ENCODE results near the gene AURKA. TPM values are rescaled to one million over a fixed set of nuclear protein-coding genes. Genes with fewer than 3 reads are reported as not detected.
A peak's percentile ranks its signal among the peaks of the same experiment; 100 is the strongest.

Gene AURKA
- total and polyA plus RNA-seq, 9 of the 15 experiments (the other 6 are each of a cell fraction or from before 2014, with no cell fraction given), result 72.7 to 162 (median 113) TPM

DNA sequence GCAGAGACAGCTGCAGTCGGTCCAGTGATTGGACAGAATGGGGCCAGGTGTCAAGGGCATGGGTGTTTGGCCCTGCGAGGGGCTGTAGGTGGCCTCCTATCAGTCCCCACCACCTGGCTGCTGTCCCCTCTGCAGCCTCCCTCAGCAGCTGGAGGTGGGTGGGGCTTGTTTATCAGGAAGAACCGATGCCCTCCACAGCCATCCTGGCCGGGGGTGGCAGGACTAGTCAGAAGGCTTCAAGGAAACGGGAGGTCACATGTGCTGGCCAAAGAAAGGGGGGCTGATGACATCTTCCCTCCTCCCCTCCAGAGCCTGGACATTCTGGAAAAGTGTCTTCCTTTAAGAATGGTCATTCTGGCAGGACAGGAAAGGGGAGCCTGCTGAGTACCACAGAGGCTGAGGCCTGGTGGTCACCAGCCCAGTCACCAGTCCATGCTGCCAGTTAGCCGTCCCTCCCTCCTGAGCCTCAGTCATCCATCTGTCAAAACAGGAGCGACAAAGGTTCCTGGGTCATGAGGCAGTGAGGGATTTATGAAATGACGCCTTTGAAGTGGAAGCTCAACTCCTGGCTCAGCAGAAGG, 29.1 kb downstream of the AURKA start (continued):
- peak in 1 of 2 experiments; percentile 90; a peak in 2 of 4 replicates for TF ChIP-seq NONO (IDR thresholded peaks at IDR 0.05; ENCODE audit: low read depth in 2 of 2, low read length in 1 of 2)
- no peak for TF ChIP-seq SETDB1 (IDR thresholded peaks at IDR 0.05; ENCODE audit: low read length)
- TF ChIP-seq EP300 (IDR thresholded peaks at IDR 0.05; ENCODE audit: low read length), result peak; percentile 96
- TF ChIP-seq SMARCE1 (IDR thresholded peaks at IDR 0.05), result peak; percentile 94
- TF ChIP-seq, protein P1, sequence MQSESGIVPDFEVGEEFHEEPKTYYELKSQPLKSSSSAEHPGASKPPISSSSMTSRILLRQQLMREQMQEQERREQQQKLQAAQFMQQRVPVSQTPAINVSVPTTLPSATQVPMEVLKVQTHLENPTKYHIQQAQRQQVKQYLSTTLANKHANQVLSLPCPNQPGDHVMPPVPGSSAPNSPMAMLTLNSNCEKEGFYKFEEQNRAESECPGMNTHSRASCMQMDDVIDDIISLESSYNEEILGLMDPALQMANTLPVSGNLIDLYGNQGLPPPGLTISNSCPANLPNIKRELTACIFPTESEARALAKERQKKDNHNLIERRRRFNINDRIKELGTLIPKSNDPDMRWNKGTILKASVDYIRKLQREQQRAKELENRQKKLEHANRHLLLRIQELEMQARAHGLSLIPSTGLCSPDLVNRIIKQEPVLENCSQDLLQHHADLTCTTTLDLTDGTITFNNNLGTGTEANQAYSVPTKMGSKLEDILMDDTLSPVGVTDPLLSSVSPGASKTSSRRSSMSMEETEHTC (IDR thresholded peaks at IDR 0.05), result peak; percentile 89
- no peak for TF ChIP-seq HDAC6 (IDR thresholded peaks at IDR 0.05; ENCODE audit: low read depth, low read length)
- TF ChIP-seq ZEB2 (IDR thresholded peaks at IDR 0.05), result peak; percentile 88
- TF ChIP-seq, protein P2, sequence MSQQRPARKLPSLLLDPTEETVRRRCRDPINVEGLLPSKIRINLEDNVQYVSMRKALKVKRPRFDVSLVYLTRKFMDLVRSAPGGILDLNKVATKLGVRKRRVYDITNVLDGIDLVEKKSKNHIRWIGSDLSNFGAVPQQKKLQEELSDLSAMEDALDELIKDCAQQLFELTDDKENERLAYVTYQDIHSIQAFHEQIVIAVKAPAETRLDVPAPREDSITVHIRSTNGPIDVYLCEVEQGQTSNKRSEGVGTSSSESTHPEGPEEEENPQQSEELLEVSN (IDR thresholded peaks at IDR 0.05; ENCODE audit: borderline replicate concordance in 1 of 2, extremely low read depth in 1 of 2, insufficient read depth in 1 of 2, insufficient read length in 1 of 2, low read depth in 1 of 2, low read length in 1 of 2, poor library complexity in 1 of 2, severe bottlenecking in 1 of 2), result peak; percentile 38 to 62
- TF ChIP-seq, protein P3, sequence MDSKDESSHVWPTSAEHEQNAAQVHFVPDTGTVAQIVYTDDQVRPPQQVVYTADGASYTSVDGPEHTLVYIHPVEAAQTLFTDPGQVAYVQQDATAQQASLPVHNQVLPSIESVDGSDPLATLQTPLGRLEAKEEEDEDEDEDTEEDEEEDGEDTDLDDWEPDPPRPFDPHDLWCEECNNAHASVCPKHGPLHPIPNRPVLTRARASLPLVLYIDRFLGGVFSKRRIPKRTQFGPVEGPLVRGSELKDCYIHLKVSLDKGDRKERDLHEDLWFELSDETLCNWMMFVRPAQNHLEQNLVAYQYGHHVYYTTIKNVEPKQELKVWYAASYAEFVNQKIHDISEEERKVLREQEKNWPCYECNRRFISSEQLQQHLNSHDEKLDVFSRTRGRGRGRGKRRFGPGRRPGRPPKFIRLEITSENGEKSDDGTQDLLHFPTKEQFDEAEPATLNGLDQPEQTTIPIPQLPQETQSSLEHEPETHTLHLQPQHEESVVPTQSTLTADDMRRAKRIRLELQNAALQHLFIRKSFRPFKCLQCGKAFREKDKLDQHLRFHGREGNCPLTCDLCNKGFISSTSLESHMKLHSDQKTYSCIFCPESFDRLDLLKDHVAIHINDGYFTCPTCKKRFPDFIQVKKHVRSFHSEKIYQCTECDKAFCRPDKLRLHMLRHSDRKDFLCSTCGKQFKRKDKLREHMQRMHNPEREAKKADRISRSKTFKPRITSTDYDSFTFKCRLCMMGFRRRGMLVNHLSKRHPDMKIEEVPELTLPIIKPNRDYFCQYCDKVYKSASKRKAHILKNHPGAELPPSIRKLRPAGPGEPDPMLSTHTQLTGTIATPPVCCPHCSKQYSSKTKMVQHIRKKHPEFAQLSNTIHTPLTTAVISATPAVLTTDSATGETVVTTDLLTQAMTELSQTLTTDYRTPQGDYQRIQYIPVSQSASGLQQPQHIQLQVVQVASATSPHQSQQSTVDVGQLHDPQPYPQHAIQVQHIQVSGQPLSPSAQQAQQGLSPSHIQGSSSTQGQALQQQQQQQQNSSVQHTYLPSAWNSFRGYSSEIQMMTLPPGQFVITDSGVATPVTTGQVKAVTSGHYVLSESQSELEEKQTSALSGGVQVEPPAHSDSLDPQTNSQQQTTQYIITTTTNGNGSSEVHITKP (IDR thresholded peaks at IDR 0.05; ENCODE audit: partially characterized antibody), result peak; percentile 97
- TF ChIP-seq ZNF589 (CRISPR knock-in tag; IDR thresholded peaks at IDR 0.05; ENCODE audit: low read depth), result peak; percentile 94
- TF ChIP-seq ZNF347 (CRISPR knock-in tag; IDR thresholded peaks at IDR 0.05; ENCODE audit: low read depth), result no peak
- TF ChIP-seq TGIF2 (CRISPR knock-in tag; IDR thresholded peaks at IDR 0.05), result no peak
- no peak for TF ChIP-seq FOXP1 (CRISPR knock-in tag; IDR thresholded peaks at IDR 0.05)
- peak; percentile 99 for TF ChIP-seq HMGN3 (IDR thresholded peaks at IDR 0.05; ENCODE audit: borderline replicate concordance, extremely low read depth, insufficient read length, low read depth, low read length)
- TF ChIP-seq, protein P4, sequence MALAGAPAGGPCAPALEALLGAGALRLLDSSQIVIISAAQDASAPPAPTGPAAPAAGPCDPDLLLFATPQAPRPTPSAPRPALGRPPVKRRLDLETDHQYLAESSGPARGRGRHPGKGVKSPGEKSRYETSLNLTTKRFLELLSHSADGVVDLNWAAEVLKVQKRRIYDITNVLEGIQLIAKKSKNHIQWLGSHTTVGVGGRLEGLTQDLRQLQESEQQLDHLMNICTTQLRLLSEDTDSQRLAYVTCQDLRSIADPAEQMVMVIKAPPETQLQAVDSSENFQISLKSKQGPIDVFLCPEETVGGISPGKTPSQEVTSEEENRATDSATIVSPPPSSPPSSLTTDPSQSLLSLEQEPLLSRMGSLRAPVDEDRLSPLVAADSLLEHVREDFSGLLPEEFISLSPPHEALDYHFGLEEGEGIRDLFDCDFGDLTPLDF (CRISPR knock-in tag; IDR thresholded peaks at IDR 0.05), result no peak
- peak; percentile 88; the same call in 1 of the 2 replicates for TF ChIP-seq ZNF583 (CRISPR knock-in tag; IDR thresholded peaks at IDR 0.05)
- TF ChIP-seq POLR2B (IDR thresholded peaks at IDR 0.05; ENCODE audit: low read depth, partially characterized antibody), result no peak
- peak; percentile 97 for TF ChIP-seq MYNN (IDR thresholded peaks at IDR 0.05)
- TF ChIP-seq MYNN (CRISPR knock-in tag; IDR thresholded peaks at IDR 0.05), result no peak
- TF ChIP-seq FOXA3 (CRISPR knock-in tag; conservative IDR thresholded peaks at IDR 0.05 in 1 of 2, IDR thresholded peaks at IDR 0.05 in 1 of 2), result no peak
- TF ChIP-seq RBM39 (optimal IDR thresholded peaks at IDR 0.05; ENCODE audit: low read depth, low read length), result no peak

Measured in K562 (cell line).